ENCODE results near the gene TRAPPC5. TPM values are rescaled to one million over a fixed set of nuclear protein-coding genes. Genes with fewer than 3 reads are reported as not detected.
A peak's percentile ranks its signal among the peaks of the same experiment; 100 is the strongest.

Gene TRAPPC5
- total RNA-seq, 4 donors from 2014 or later: 46.8 to 111 (median 93.1) TPM

- no peak for DNase-seq
- H3K27ac ChIP-seq: no peak overlapping the region
- peaks cover 6 to 22% of the 10 kb centered on the region in 2 donors for H3K4me1 ChIP-seq
- no peaks in the 10 kb centered on the region for H3K9me3 ChIP-seq
- H3K4me3 ChIP-seq (replicated peaks in 1 of 3): no peak overlapping the region
- no peaks in the 10 kb centered on the region for H3K36me3 ChIP-seq
- WGBS, 2 donors: 53 to 57% methylated on average over 6 of the region's 6 CpGs
- TF ChIP-seq POLR2A (IDR thresholded peaks at IDR 0.05) (no peak), CTCF (IDR thresholded peaks at IDR 0.05) (no peak)
- intact Hi-C loops (cut with DNase I): loop anchor here (5.0 kb wide), 1 partner anchor 47 kb away; the partner anchor contains the start of gene TRAPPC5
- no peaks in the 10 kb centered on the region for H3K27me3 ChIP-seq
Measured at GRCh38 chr19:7635670-7636069, 45.0 kb upstream of the TRAPPC5 start.

- Histone ChIP-seq H3K9me3 (no peaks in the 10 kb centered on the region), H3K4me1 (peaks cover 4 to 15% of the 10 kb centered on the region in 2 donors), H3K4me3 (replicated peaks in 1 of 3) (peak overlapping the region in 1 of 3 donors; percentile 48), H3K36me3 (no peaks in the 10 kb centered on the region), H3K27ac (peak overlapping the region in 2 of 3 donors; percentile 18 to 58), H3K27me3 (no peaks in the 10 kb centered on the region)
- TF ChIP-seq CTCF (IDR thresholded peaks at IDR 0.05) (no peak), POLR2A (IDR thresholded peaks at IDR 0.05) (no peak)
- WGBS, 2 donors: 72 to 82% methylated on average over 8 to 16 of the region's 16 CpGs
- no peak for DNase-seq
- intact Hi-C loops (cut with DNase I): loop anchor here (5.0 kb wide), 1 partner anchor 46 kb away; the partner anchor contains the start of gene TRAPPC5
Measured at GRCh38 chr19:7636317-7636690, 44.3 kb upstream of the TRAPPC5 start.

DNA sequence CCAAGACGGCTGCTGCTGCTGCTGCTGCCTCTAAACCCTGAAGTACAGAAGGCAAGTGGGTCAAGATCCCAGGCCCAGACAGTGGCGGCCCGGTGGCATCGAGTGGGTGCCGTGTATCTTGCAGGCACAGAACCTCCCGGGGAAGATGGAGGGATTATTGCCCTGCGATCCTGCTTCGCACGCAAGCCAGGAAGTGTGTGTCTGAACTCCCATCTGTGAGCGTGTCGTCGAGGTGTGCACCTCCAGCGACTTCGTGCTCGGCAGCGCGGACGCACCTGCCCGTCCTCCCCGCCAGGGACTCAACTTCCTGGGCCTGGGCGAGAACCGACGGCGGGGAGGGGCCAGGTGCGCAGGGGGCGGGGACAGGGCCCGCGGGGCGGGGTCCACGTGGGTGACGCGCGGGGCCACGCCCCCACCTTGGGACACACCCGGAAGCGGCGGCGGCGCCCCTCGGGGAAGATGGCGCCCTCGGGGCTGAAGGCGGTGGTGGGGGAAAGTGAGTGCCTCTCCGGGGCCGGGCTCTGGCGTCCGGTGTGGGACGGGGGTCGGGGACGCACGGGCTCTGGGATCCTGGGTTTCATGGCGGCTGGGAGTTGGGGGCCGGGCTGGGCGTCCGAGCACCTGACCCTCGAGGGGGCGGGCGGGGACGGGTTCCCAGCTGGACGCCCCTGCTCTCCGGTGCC lies 43.8 kb upstream of the TRAPPC5 start, which contains the start of gene STXBP2:
Gene STXBP2, plus strand, starts transcription at position 420 of the 683 bp plus-strand sequence. Its CDS starts 40 bp downstream, at position 460.
- TF ChIP-seq POLR2A (IDR thresholded peaks at IDR 0.05) (peak in 1 of 2 donors; percentile 64), CTCF (IDR thresholded peaks at IDR 0.05) (peak in 3 of 6 experiments; percentile 33 to 57 (median 34))
- DNase-seq: peak; percentile 84 to 85
- Histone ChIP-seq H3K36me3 (no peaks in the 10 kb centered on the region), H3K27me3 (no peaks in the 10 kb centered on the region), H3K4me3 (replicated peaks in 1 of 3) (peak within 1 kb of the TSS; percentile 33 to 73 (median 48)), H3K4me1 (peaks cover 4 to 15% of the 10 kb centered on the region in 2 donors), H3K27ac (peak within 1 kb of the TSS; percentile 42 to 78 (median 58)), H3K9me3 (no peaks in the 10 kb centered on the region)
- intact Hi-C loops (cut with DNase I): loop anchor here (5.0 kb wide), 1 partner anchor 45 kb away; the partner anchor contains the start of gene TRAPPC5
- WGBS, 2 donors: 6 to 50% methylated on average over 4 to 25 of the region's 61 CpGs

GRCh38 chr19:7637374-7638256 lies 43.0 kb upstream of the TRAPPC5 start:
- Histone ChIP-seq H3K4me3 (replicated peaks in 1 of 3) (peak overlapping the region; percentile 33 to 73 (median 48)), H3K4me1 (peaks cover 4 to 15% of the 10 kb centered on the region in 2 donors), H3K9me3 (no peaks in the 10 kb centered on the region), H3K27ac (peak overlapping the region; percentile 42 to 78 (median 58)), H3K27me3 (no peaks in the 10 kb centered on the region), H3K36me3 (no peaks in the 10 kb centered on the region)
- TF ChIP-seq CTCF (IDR thresholded peaks at IDR 0.05): no peak
- TF ChIP-seq POLR2A (IDR thresholded peaks at IDR 0.05): no peak
- DNase-seq: peak; percentile 25 to 39
- intact Hi-C loops (cut with DNase I): loop anchor here (5.0 kb wide), 1 partner anchor 45 kb away; the partner anchor contains the start of gene TRAPPC5
- WGBS, 2 donors: 44% methylated on average over 20 to 26 of the region's 30 CpGs

Measured in thyroid gland (tissue), 4 donors.